AG08395 (cell line): ENCODE data around the gene YBX2.

Source experiments
- DNase-seq: peaks from one replicate; pipeline ENCODE4 v3.0.0; 2012; ENCODE audit warnings: mixed read lengths, low spot score

YBX2 gene

GRCh38 chr17:7296189-7296861 lies 1.9 kb upstream of the YBX2 start:
- DNase-seq, result peak; percentile 87

- DNase-seq, result no peak
Measured at GRCh38 chr17:7295230-7296180, 1.1 kb upstream of the YBX2 start.

GRCh38 chr17:7293816-7294613 lies 424 bp downstream of the YBX2 start:
- DNase-seq, result no peak

- no peak for DNase-seq
Measured at GRCh38 chr17:7293159-7293558, 1.3 kb downstream of the YBX2 start.

GRCh38 chr17:7292729-7293128 lies 1.7 kb downstream of the YBX2 start:
- DNase-seq, result no peak

GRCh38 chr17:7292194-7292593 lies 2.2 kb downstream of the YBX2 start:
- DNase-seq, result no peak

- no peak for DNase-seq
Measured at GRCh38 chr17:7290685-7291084, 3.8 kb downstream of the YBX2 start.

- no peak for DNase-seq
Measured at GRCh38 chr17:7290166-7290565, 4.3 kb downstream of the YBX2 start.

- DNase-seq, result no peak
Measured at GRCh38 chr17:7289256-7290032, 5.0 kb downstream of the YBX2 start.

- DNase-seq, result no peak
Measured at GRCh38 chr17:7285679-7286078, 8.8 kb downstream of the YBX2 start.

- DNase-seq, result no peak
Measured at GRCh38 chr17:7284911-7285310, 9.5 kb downstream of the YBX2 start.

- no peak for DNase-seq
Measured at GRCh38 chr17:7283471-7284216, 10.8 kb downstream of the YBX2 start.

- no peak for DNase-seq
Measured at GRCh38 chr17:7282752-7283321, 11.6 kb downstream of the YBX2 start.

- DNase-seq, result no peak
Measured at GRCh38 chr17:7281953-7282751, 12.3 kb downstream of the YBX2 start.

- DNase-seq, result peak; percentile 98
Measured at GRCh38 chr17:7281074-7281952, 13.1 kb downstream of the YBX2 start, which contains the start of gene SLC2A4. TSS of gene SLC2A4 (plus strand) at chr17:7281718. CDS start at chr17:7281935, 217 bp downstream.

GRCh38 chr17:7280519-7281073 lies 13.8 kb downstream of the YBX2 start:
- peak; percentile 92 for DNase-seq

- DNase-seq, result no peak
Measured at GRCh38 chr17:7279448-7279847, 15.0 kb downstream of the YBX2 start.

- no peak for DNase-seq
Measured at GRCh38 chr17:7266784-7267183, 27.7 kb downstream of the YBX2 start.

GRCh38 chr17:7263801-7264078 lies 30.7 kb downstream of the YBX2 start:
- DNase-seq, result no peak
